ENCODE results near the gene AMER3.

Gene AMER3

GRCh38 chr2:130796290-130796689 lies 41.0 kb downstream of the AMER3 start:
- H3K4me3 ChIP-seq (ENCODE audit: low read depth, low read length), result no peak overlapping the region
- DNase-seq (ENCODE audit: low read depth), result no peak
- TF ChIP-seq CTCF (IDR thresholded peaks at IDR 0.05; ENCODE audit: low read depth, low read length, missing control alignments), result no peak

GRCh38 chr2:130797493-130798435 lies 42.4 kb downstream of the AMER3 start:
- DNase-seq (ENCODE audit: low read depth), result peak; percentile 30

GRCh38 chr2:130798472-130799218 lies 43.3 kb downstream of the AMER3 start:
- H3K4me3 ChIP-seq (ENCODE audit: low read depth, low read length), result peak overlapping the region; percentile 63; the same call in 1 of the 2 replicates
- no peak for TF ChIP-seq CTCF (IDR thresholded peaks at IDR 0.05; ENCODE audit: low read depth, low read length, missing control alignments)
- DNase-seq (ENCODE audit: low read depth), result no peak

More at GRCh38 chr2:130797493-130798435, 42.4 kb downstream of the AMER3 start:
- peak; percentile 91 for TF ChIP-seq CTCF (IDR thresholded peaks at IDR 0.05; ENCODE audit: low read depth, low read length, missing control alignments)
- peak overlapping the region; percentile 63 for H3K4me3 ChIP-seq (ENCODE audit: low read depth, low read length)

- no peak for DNase-seq (ENCODE audit: low read depth)
- no peak overlapping the region for H3K4me3 ChIP-seq (ENCODE audit: low read depth, low read length)
- no peak for TF ChIP-seq CTCF (IDR thresholded peaks at IDR 0.05; ENCODE audit: low read depth, low read length, missing control alignments)
These were observed 44.0 kb downstream of the AMER3 start for GRCh38 chr2:130799295-130799694.

- H3K4me3 ChIP-seq (ENCODE audit: low read depth, low read length), result no peak overlapping the region
- no peak for DNase-seq (ENCODE audit: low read depth)
- no peak for TF ChIP-seq CTCF (IDR thresholded peaks at IDR 0.05; ENCODE audit: low read depth, low read length, missing control alignments)
These were observed 50.3 kb downstream of the AMER3 start for GRCh38 chr2:130805613-130806012.

- DNase-seq (ENCODE audit: low read depth), result no peak
- no peak for TF ChIP-seq CTCF (IDR thresholded peaks at IDR 0.05; ENCODE audit: low read depth, low read length, missing control alignments)
- H3K4me3 ChIP-seq (ENCODE audit: low read depth, low read length), result no peak overlapping the region
These were observed 51.0 kb downstream of the AMER3 start for GRCh38 chr2:130806370-130806769.

All from GM12864 (cell line).